ENCODE measurements around the gene TECTA. TPM values are rescaled to one million over a fixed set of nuclear protein-coding genes. Genes with fewer than 3 reads are reported as not detected.

Gene TECTA
- total RNA-seq, 1 donor from 2014 or later = 0.59 TPM

GRCh38 chr11:121225382-121225781 lies 124.3 kb downstream of the TECTA start:
- H3K27ac ChIP-seq = no peak overlapping the region
- H3K9me3 ChIP-seq = no peaks in the 10 kb centered on the region
- no peaks in the 10 kb centered on the region for H3K36me3 ChIP-seq
- no peaks in the 10 kb centered on the region for H3K4me1 ChIP-seq
- H3K27me3 ChIP-seq (ENCODE audit: low read depth) = no peaks in the 10 kb centered on the region
- H3K4me3 ChIP-seq = no peak overlapping the region
- ATAC-seq (no peak), DNase-seq (no peak)
- TF ChIP-seq CTCF (IDR thresholded peaks at IDR 0.05) = no peak
- intact Hi-C loops (cut with DNase I) = no loop called here

GRCh38 chr11:121226415-121227263 lies 125.6 kb downstream of the TECTA start:
- Histone ChIP-seq H3K4me3 (no peak overlapping the region), H3K4me1 (no peaks in the 10 kb centered on the region), H3K36me3 (no peaks in the 10 kb centered on the region), H3K27me3 (ENCODE audit: low read depth) (no peaks in the 10 kb centered on the region), H3K27ac (no peak overlapping the region), H3K9me3 (no peaks in the 10 kb centered on the region)
- intact Hi-C loops (cut with DNase I) = no loop called here
- no peak for ATAC-seq
- TF ChIP-seq CTCF (IDR thresholded peaks at IDR 0.05) = no peak
- no peak for DNase-seq

GRCh38 chr11:121228851-121229250 lies 127.8 kb downstream of the TECTA start:
- no peak for TF ChIP-seq CTCF (IDR thresholded peaks at IDR 0.05)
- no peak overlapping the region for H3K4me3 ChIP-seq
- no peaks in the 10 kb centered on the region for H3K4me1 ChIP-seq
- H3K9me3 ChIP-seq = no peaks in the 10 kb centered on the region
- no peak overlapping the region for H3K27ac ChIP-seq
- DNase-seq = no peak
- H3K27me3 ChIP-seq (ENCODE audit: low read depth) = no peaks in the 10 kb centered on the region
- ATAC-seq = no peak
- H3K36me3 ChIP-seq = no peaks in the 10 kb centered on the region
- intact Hi-C loops (cut with DNase I) = no loop called here

- ATAC-seq = no peak
- intact Hi-C loops (cut with DNase I) = no loop called here
- no peak for TF ChIP-seq CTCF (IDR thresholded peaks at IDR 0.05)
Measured at GRCh38 chr11:121229495-121230215, 128.6 kb downstream of the TECTA start.

GRCh38 chr11:121231576-121232278 lies 130.7 kb downstream of the TECTA start:
- DNase-seq (no peak), ATAC-seq (no peak)
- Histone ChIP-seq H3K36me3 (no peaks in the 10 kb centered on the region), H3K4me1 (peaks cover 4% of the 10 kb centered on the region), H3K27me3 (ENCODE audit: low read depth) (no peaks in the 10 kb centered on the region), H3K4me3 (no peak overlapping the region), H3K9me3 (no peaks in the 10 kb centered on the region), H3K27ac (no peak overlapping the region)
- intact Hi-C loops (cut with DNase I) = no loop called here
- TF ChIP-seq CTCF (IDR thresholded peaks at IDR 0.05) = no peak

More at GRCh38 chr11:121229495-121230215, 128.6 kb downstream of the TECTA start:
- H3K36me3 ChIP-seq = no peaks in the 10 kb centered on the region
- H3K9me3 ChIP-seq = no peaks in the 10 kb centered on the region
- no peak for DNase-seq
- H3K4me3 ChIP-seq = no peak overlapping the region
- no peaks in the 10 kb centered on the region for H3K27me3 ChIP-seq (ENCODE audit: low read depth)
- no peaks in the 10 kb centered on the region for H3K4me1 ChIP-seq
- no peak overlapping the region for H3K27ac ChIP-seq
